ENCODE data around the gene LBR.

DNA sequence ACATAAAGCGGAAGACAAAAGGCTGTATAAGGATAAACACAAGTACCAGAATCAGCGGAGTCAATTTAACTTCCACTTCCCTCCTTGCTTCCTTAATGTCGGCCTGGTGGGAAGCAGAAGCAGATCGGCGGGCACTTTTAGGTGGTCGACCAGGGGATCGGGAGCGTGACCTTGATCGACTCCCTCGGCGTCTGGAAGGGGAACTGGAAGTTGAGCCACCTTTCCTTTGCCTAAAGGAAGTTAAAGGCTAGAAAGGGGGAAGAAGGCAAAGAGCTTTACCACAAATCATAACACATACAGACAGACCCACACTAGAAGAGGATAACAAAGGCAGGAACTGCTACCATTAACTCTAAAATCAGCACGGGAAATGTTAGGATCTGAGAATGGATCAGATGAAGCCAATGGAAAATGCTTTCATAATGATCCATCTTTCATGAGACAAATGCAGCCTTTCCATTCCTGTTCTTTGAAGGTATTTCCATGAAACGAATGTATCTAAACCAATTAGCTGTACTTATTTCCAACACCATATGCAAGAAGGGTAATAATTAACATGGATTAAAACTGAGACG lies 5.7 kb downstream of the LBR start:
- TF ChIP-seq CTCF (IDR thresholded peaks at IDR 0.05) (no peak), POLR2A (IDR thresholded peaks at IDR 0.05) (no peak)
